GM18511 (cell line): ENCODE data around the gene CTSZ.
"Not testable (repeated sequence)": the region's sequence is repeated elsewhere in the genome, so short reads cannot be mapped to it uniquely, and the experiment has no call there.

Source experiments
- ATAC-seq: cut with Tn5 transposase; IDR thresholded peaks from one replicate; pipeline ENCODE4 v1.9.1; 2021; ENCODE audit warnings: mild to moderate bottlenecking, moderate library complexity; ENCODE audit not compliant: unreplicated experiment

Gene CTSZ

GRCh38 chr20:59006864-59007664, at the start of gene CTSZ:
CTSZ (minus strand) TSS chr20:59007254; CDS start chr20:59007128, 126 bp downstream.
- peak; percentile 31 for ATAC-seq

- no peak for ATAC-seq
Observed at GRCh38 chr20:59055302-59055701, 48.2 kb upstream of the CTSZ start.

- no peak for ATAC-seq
Observed at GRCh38 chr20:59051666-59052185, 44.7 kb upstream of the CTSZ start.

- no peak for ATAC-seq
Observed at GRCh38 chr20:59050437-59050836, 43.4 kb upstream of the CTSZ start.

- no peak for ATAC-seq
Observed at GRCh38 chr20:59048681-59049030, 41.6 kb upstream of the CTSZ start.

GRCh38 chr20:59047938-59048680, 41.1 kb upstream of the CTSZ start:
- no peak for ATAC-seq

- ATAC-seq = no peak
Observed at GRCh38 chr20:59046862-59047261, 39.8 kb upstream of the CTSZ start.

- ATAC-seq = no peak
Observed at GRCh38 chr20:59044796-59045195, 37.7 kb upstream of the CTSZ start.

- ATAC-seq = no peak
Observed at GRCh38 chr20:59044295-59044694, 37.2 kb upstream of the CTSZ start.

- no peak for ATAC-seq
Observed at GRCh38 chr20:59043698-59044097, 36.6 kb upstream of the CTSZ start.

GRCh38 chr20:59042796-59043631, 36.0 kb upstream of the CTSZ start:
- ATAC-seq = peak; percentile 94

- peak; percentile 32 for ATAC-seq
Observed at GRCh38 chr20:59042151-59042795, 35.2 kb upstream of the CTSZ start, which contains the start of gene PRELID3B. PRELID3B (minus strand) TSS chr20:59042786; CDS start chr20:59042730, 56 bp downstream.

- not testable (repeated sequence) for ATAC-seq
Observed at GRCh38 chr20:59041487-59041886, 34.4 kb upstream of the CTSZ start.

GRCh38 chr20:59040667-59041066, 33.6 kb upstream of the CTSZ start:
- no peak for ATAC-seq

GRCh38 chr20:59039233-59039632, 32.2 kb upstream of the CTSZ start:
- ATAC-seq = no peak

GRCh38 chr20:59037386-59037785, 30.3 kb upstream of the CTSZ start:
- no peak for ATAC-seq

- no peak for ATAC-seq
Observed at GRCh38 chr20:59035381-59035780, 28.3 kb upstream of the CTSZ start.

GRCh38 chr20:59033616-59034165, 26.6 kb upstream of the CTSZ start:
- no peak for ATAC-seq

GRCh38 chr20:59033093-59033492, 26.0 kb upstream of the CTSZ start:
- ATAC-seq = no peak

GRCh38 chr20:59032713-59033059, 25.6 kb upstream of the CTSZ start:
- peak; percentile 41 for ATAC-seq
